CD8-positive, alpha-beta memory T cell (primary cell): Measurements from ENCODE around the gene C1orf35. TPM values are rescaled to one million over a fixed set of nuclear protein-coding genes. Genes with fewer than 3 reads are reported as not detected.

Experiments used
- CTCF ChIA-PET: fragments of 350-600 bp; sonication (Branson Sonifier 250); formaldehyde crosslinking; loops from one replicate; lab custom pipeline; 2021; ENCODE audit warnings: antibody characterized with exemption; lab: Charles Lee
- POLR2A ChIA-PET: fragments of 350-600 bp; sonication (Branson Sonifier 250); formaldehyde crosslinking; loops from one replicate; lab custom pipeline; 2021; ENCODE audit warnings: antibody characterized with exemption; lab: Charles Lee
- DNase-seq, 5 donors: peaks; one replicate each; pipeline versions ENCODE4 v3.0.0 to v3.0.0-alpha.2; 2020 to 2022; ENCODE audit warnings: mixed read lengths in 1 of 5
- H3K27ac ChIP-seq: one replicate; pipeline ENCODE4 v1.7.0; 2013; ENCODE audit warnings: low read depth, mild to moderate bottlenecking, low read length, moderate library complexity
- H3K27me3 ChIP-seq: 2 replicates; pipeline ENCODE4 v1.7.0; 2013; ENCODE audit warnings: low read length, mild to moderate bottlenecking; ENCODE audit not compliant: insufficient read depth, poor library complexity, severe bottlenecking
- H3K36me3 ChIP-seq: 2 replicates; pipeline ENCODE4 v1.7.0; 2013; ENCODE audit warnings: mild to moderate bottlenecking, low read length, moderate library complexity; ENCODE audit not compliant: insufficient read depth
- H3K4me1 ChIP-seq: 2 replicates; pipeline ENCODE4 v1.7.0; 2013; ENCODE audit warnings: mild to moderate bottlenecking, low read length, moderate library complexity; ENCODE audit not compliant: insufficient read depth
- H3K4me3 ChIP-seq: 2 replicates; pipeline ENCODE4 v1.7.0; 2013; ENCODE audit warnings: mild to moderate bottlenecking, low read length
- H3K9me3 ChIP-seq: 2 replicates; pipeline ENCODE4 v1.7.0; 2013; ENCODE audit warnings: mild to moderate bottlenecking, low read length
- H3K27ac Mint-ChIP-seq, 8 donors: one replicate each; pipeline ENCODE4 v1.8.0; 2020 to 2021; ENCODE audit warnings: mixed read lengths in 8 of 8, mild to moderate bottlenecking in 6 of 8, inconsistent platforms in 3 of 8, moderate library complexity in 3 of 8
- H3K27me3 Mint-ChIP-seq, 2 donors: one replicate each; pipeline ENCODE4 v1.8.0; 2020 to 2021; ENCODE audit warnings: mixed read lengths in 2 of 2, mild to moderate bottlenecking in 1 of 2, moderate library complexity in 1 of 2
- H3K36me3 Mint-ChIP-seq, 3 donors: one replicate each; pipeline ENCODE4 v1.8.0; 2020 to 2021; ENCODE audit warnings: mixed read lengths in 3 of 3, inconsistent platforms in 1 of 3, mild to moderate bottlenecking in 1 of 3
- H3K4me1 Mint-ChIP-seq, 3 donors: one replicate each; pipeline ENCODE4 v1.8.0; 2020 to 2021; ENCODE audit warnings: mixed read lengths in 3 of 3, inconsistent platforms in 1 of 3, mild to moderate bottlenecking in 1 of 3
- H3K4me3 Mint-ChIP-seq, 7 donors: one replicate each; pipeline ENCODE4 v1.8.0; 2020 to 2021; ENCODE audit warnings: mixed read lengths in 7 of 7, mild to moderate bottlenecking in 6 of 7, moderate library complexity in 4 of 7, inconsistent platforms in 2 of 7
- H3K9me3 Mint-ChIP-seq, 5 donors: one replicate each; pipeline ENCODE4 v1.8.0; 2020 to 2022; ENCODE audit warnings: mixed read lengths in 5 of 5, mild to moderate bottlenecking in 3 of 5, moderate library complexity in 2 of 5, inconsistent platforms in 1 of 5
- polyA plus RNA-seq: library from polyadenylated mRNA; unstranded; fragments of 300-500 nt; fragmentation: Illumina TruSeq; gene quantifications from one replicate; pipeline ENCODE4 v1.2.3, GENCODE V29; 2021
- total RNA-seq, 2 experiments: library from RNA; stranded (reverse); gene quantifications; one replicate each; pipeline ENCODE4 v1.2.3, GENCODE V29; 2021

C1orf35 gene
- total and polyA plus RNA-seq, 3 experiments from 2014 or later, result 21.4 to 29.2 (median 28.7) TPM

DNA sequence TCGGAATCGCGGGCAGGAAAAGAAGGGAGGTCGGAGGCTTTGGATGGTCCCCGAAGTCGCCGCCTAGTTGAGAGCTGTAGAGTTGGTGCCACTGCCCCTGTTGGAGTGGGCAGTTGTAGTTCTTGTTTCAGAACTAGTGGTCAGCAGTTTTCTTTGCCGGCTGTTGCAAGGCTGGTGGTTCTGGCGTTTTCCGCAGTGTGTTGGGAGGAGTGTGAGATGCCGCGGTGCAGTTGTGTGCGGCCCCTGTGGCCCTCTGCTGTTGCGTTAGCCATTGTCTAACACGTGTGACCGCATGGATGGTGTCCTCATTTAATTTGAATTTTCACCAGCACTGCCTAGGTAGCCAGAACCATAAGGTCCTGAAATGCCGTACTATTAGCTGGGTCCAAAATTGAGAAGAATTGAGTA is 19.2 kb downstream of the C1orf35 start:
- Mint-ChIP-seq H3K4me3 (peak overlapping the region; percentile 94 to 98 (median 96)), H3K27me3 (peaks cover 0 to 2% of the 10 kb centered on the region in 2 donors), H3K4me1 (peaks cover 58 to 74% (median 63%) of the 10 kb centered on the region in 3 donors), H3K27ac (peak overlapping the region; percentile 92 to 99 (median 98)), H3K9me3 (no peaks in the 10 kb centered on the region), H3K36me3 (peaks cover 0 to 38% (median 8%) of the 10 kb centered on the region in 3 donors)
- peaks cover 61% of the 10 kb centered on the region for H3K4me1 ChIP-seq
- POLR2A ChIA-PET, result interaction anchor here (0.9 to 1.3 kb wide), 2 partner anchors 15 to 56 kb away, joined by 3 read pairs; partner anchors contain the start of gene GUK1
- no peak for DNase-seq
- no peaks in the 10 kb centered on the region for H3K27me3 ChIP-seq
- H3K27ac ChIP-seq, result peak overlapping the region; percentile 96
- peaks cover 6% of the 10 kb centered on the region for H3K36me3 ChIP-seq
- no peaks in the 10 kb centered on the region for H3K9me3 ChIP-seq
- CTCF ChIA-PET, result interaction anchor here (1.6 to 1.8 kb wide), 2 partner anchors 15 to 18 kb away, joined by 4 to 5 read pairs; no protein-coding TSS in a partner anchor
- H3K4me3 ChIP-seq, result peak overlapping the region; percentile 94

DNA sequence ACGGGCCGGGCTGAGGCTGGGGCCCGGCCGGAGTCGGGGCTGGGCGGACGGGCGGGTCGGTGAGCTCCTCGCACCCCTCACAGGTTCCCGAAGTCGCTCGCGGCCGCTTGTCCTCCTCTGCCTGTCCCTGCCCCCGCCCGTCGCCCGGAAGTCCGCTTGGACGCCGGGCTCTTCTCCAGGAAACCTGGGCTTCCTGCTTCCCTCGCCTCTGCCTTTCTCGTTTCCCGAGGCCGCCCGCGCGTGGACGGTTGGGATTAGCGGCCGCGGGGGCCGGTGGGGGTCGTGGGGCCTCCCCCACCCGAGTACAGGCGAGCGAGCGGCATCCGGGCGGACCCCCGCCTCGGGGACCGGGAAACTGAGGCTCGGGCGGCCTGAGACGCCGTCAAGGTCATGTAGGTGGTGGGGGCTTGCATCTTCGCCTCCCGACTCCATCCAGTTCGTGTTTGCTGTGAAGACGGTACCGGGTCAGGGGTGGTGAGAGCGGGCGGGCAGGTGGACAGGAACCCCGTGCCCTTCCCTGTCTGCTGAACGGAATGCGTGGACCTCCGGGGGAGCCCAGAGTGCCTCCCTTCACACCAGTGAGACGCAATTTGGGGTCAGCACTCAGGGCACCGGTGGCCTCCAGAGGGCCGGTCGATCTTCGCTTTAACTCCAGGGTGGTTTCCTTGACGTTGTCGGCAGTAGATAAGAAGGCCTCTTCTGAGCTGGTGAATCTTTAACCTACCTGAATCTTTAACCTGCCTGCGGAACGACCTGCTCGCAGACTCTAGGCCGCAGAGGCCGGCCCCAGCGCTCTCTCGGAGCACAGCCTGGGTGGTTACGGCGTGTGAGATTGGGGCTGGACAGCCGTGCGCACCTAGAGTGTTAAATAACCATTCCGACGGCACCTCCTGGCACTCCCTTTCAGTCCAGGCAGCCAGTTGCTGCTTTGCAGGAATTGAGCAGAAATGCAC is 19.9 kb downstream of the C1orf35 start:
- Histone ChIP-seq H3K9me3 (no peaks in the 10 kb centered on the region), H3K4me1 (peaks cover 54% of the 10 kb centered on the region), H3K36me3 (peaks cover 6% of the 10 kb centered on the region), H3K27me3 (no peaks in the 10 kb centered on the region), H3K27ac (peak overlapping the region; percentile 96), H3K4me3 (peak overlapping the region; percentile 94)
- no peaks in the 10 kb centered on the region for H3K9me3 Mint-ChIP-seq
- POLR2A ChIA-PET, result interaction anchor here (0.5 to 2.0 kb wide), 6 partner anchors 15 to 403 kb away, joined by 3 to 17 read pairs (median 4); partner anchors contain the start of genes C1orf35, GUK1 and MRPL55
- peaks cover 51 to 71% (median 56%) of the 10 kb centered on the region in 3 donors for H3K4me1 Mint-ChIP-seq
- CTCF ChIA-PET, result interaction anchor here (1.1 to 1.8 kb wide), 6 partner anchors 16 to 84 kb away, joined by 3 to 5 read pairs (median 4); partner anchors contain the start of gene IBA57
- H3K27me3 Mint-ChIP-seq, result no peaks in the 10 kb centered on the region
- H3K27ac Mint-ChIP-seq, result peak overlapping the region; percentile 92 to 99 (median 98)
- peaks cover 0 to 33% (median 8%) of the 10 kb centered on the region in 3 donors for H3K36me3 Mint-ChIP-seq
- H3K4me3 Mint-ChIP-seq, result peak overlapping the region; percentile 94 to 98 (median 96)
- peak in 3 of 5 donors; percentile 42 to 66 (median 48) for DNase-seq

DNA sequence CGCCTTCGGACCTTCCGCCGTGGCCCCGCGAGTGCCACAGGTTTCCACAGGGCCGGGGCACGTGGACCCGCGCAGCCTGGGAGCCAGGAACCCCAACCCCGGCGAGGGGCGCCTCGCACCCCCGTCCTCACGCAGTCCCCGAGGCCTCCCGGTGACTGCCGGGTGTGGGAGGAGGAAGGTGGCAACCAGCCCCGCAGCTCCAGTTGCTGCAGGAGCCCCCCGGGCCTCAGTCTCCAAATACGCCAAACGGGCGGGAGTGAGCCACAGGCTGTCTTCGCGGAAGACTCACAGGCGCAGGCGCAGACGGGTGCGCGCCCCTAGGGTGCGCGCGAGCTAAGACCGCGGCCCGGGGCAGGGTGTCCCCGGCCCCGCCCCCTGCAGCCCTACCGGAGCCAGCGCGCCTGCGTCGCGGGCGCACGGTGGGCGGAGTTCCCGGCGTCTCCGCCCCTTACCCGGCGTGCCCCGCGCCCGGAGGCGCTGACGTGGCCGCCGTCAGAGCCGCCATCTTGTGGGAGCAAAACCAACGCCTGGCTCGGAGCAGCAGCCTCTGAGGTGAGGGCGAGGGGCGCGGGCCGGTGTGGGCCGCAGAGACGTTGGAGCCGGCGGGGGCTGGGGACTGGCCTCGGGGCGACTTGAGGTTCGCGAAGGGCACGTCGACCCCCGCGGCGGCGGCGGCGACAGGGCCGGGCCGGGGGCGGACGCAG is 20.8 kb downstream of the C1orf35 start, which contains the start of gene ARF1:
Gene ARF1 (plus strand): TSS at position 495 of the 704 bp plus-strand sequence. CDS start 14,407 bp downstream, outside the sequence.
- Mint-ChIP-seq H3K4me3 (peak within 1 kb of the TSS; percentile 94 to 98 (median 96)), H3K9me3 (no peaks in the 10 kb centered on the region), H3K27ac (peak within 1 kb of the TSS; percentile 92 to 99 (median 98)), H3K4me1 (peaks cover 45 to 67% (median 48%) of the 10 kb centered on the region in 3 donors), H3K36me3 (peaks cover 0 to 27% (median 3%) of the 10 kb centered on the region in 3 donors), H3K27me3 (no peaks in the 10 kb centered on the region)
- Histone ChIP-seq H3K9me3 (no peaks in the 10 kb centered on the region), H3K4me1 (peaks cover 46% of the 10 kb centered on the region), H3K27me3 (no peaks in the 10 kb centered on the region), H3K36me3 (peaks cover 6% of the 10 kb centered on the region), H3K4me3 (peak within 1 kb of the TSS; percentile 94), H3K27ac (peak within 1 kb of the TSS; percentile 96)
- peak; percentile 89 to 97 (median 95) for DNase-seq
- ChIA-PET CTCF (interaction anchor here (0.7 to 1.4 kb wide), 5 partner anchors 20 to 320 kb away, joined by 3 to 5 read pairs (median 4); partner anchors contain the start of gene IBA57), POLR2A (interaction anchor here (0.5 to 2.0 kb wide), 7 partner anchors 14 to 404 kb away, joined by 3 to 17 read pairs (median 4); partner anchors contain the start of genes C1orf35, GUK1 and MRPL55)

DNA sequence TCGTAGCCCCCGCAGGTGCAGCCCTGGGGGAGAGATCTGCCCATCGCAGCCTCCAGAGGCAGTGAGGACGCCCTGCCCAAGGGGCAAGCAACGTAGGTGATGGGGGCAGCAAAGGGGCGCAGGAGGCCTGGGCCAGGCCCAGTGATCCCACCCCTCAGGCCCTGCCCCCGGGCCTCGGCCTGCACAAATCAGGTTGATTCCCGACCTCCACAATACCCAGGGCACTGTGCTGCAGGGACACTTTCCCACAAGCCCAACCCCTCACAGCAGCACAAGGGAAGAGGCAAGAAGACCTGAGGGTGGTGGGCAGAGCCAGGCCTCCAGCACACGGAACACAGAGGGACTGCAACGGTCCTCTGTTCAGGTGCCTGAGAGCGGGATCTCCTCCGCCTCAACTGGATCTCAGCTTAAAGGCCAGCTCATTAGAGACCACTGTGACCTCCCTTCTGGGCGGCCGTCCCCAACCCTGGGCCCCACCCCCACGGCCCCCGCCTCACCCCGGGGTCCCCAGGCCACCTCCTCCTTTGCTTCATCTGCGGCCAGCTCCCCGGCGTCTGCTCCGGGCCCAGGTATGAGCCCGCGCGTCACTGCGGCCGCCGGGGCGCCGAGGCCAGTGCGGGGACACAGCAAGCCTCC is 21.4 kb downstream of the C1orf35 start:
- DNase-seq, result peak in 1 of 5 donors; percentile 60
- POLR2A ChIA-PET, result interaction anchor here (0.5 to 2.0 kb wide), 6 partner anchors 15 to 405 kb away, joined by 3 to 17 read pairs (median 4); partner anchors contain the start of genes C1orf35, GUK1 and MRPL55
- peaks cover 39 to 63% (median 41%) of the 10 kb centered on the region in 3 donors for H3K4me1 Mint-ChIP-seq

DNA sequence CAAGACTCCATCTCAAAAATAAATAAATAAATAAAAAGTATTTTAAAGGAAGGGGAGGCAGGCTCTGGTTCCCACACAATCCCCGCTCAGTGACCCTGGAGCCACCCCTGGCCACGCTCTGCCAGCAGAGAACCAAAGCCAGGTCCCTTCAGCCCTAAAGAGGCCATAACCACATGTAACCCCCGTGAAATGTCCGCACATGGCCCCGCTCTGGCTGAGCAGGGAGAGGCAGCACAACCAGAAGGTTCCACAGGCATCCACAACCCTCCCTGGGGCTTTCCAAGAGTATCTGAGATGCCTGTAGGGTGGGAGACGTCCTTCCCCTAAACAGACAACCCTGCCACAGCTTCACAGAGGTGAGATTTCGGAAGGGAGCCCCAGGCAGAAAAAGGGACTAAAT is 22.0 kb downstream of the C1orf35 start:
- Mint-ChIP-seq H3K27ac (peak overlapping the region in 6 of 8 donors; percentile 61 to 84 (median 73)), H3K36me3 (peaks cover 0 to 24% (median 3%) of the 10 kb centered on the region in 3 donors), H3K4me1 (peaks cover 36 to 57% (median 37%) of the 10 kb centered on the region in 3 donors), H3K27me3 (no peaks in the 10 kb centered on the region), H3K9me3 (no peaks in the 10 kb centered on the region), H3K4me3 (peak overlapping the region; percentile 76 to 97 (median 86))
- Histone ChIP-seq H3K36me3 (peaks cover 6% of the 10 kb centered on the region), H3K27me3 (no peaks in the 10 kb centered on the region), H3K27ac (peak overlapping the region; percentile 96), H3K9me3 (no peaks in the 10 kb centered on the region), H3K4me3 (peak overlapping the region; percentile 82), H3K4me1 (peaks cover 33% of the 10 kb centered on the region)
- DNase-seq, result peak in 1 of 5 donors; percentile 46
- ChIA-PET POLR2A (no interaction called here), CTCF (no interaction called here)

More for the DNA sequence above, 21.4 kb downstream of the C1orf35 start:
- Mint-ChIP-seq H3K36me3 (peaks cover 0 to 27% (median 3%) of the 10 kb centered on the region in 3 donors), H3K27me3 (no peaks in the 10 kb centered on the region), H3K4me3 (peak overlapping the region; percentile 76 to 97 (median 86)), H3K9me3 (no peaks in the 10 kb centered on the region), H3K27ac (peak overlapping the region in 7 of 8 donors; percentile 43 to 92 (median 61))
- H3K36me3 ChIP-seq, result peaks cover 6% of the 10 kb centered on the region
- H3K27me3 ChIP-seq, result no peaks in the 10 kb centered on the region
- H3K27ac ChIP-seq, result peak overlapping the region; percentile 96
- peak overlapping the region; percentile 82 for H3K4me3 ChIP-seq
- no peaks in the 10 kb centered on the region for H3K9me3 ChIP-seq
- CTCF ChIA-PET, result interaction anchor here (0.7 to 1.4 kb wide), 5 partner anchors 20 to 320 kb away, joined by 3 to 5 read pairs (median 4); partner anchors contain the start of gene IBA57
- H3K4me1 ChIP-seq, result peaks cover 39% of the 10 kb centered on the region

DNA sequence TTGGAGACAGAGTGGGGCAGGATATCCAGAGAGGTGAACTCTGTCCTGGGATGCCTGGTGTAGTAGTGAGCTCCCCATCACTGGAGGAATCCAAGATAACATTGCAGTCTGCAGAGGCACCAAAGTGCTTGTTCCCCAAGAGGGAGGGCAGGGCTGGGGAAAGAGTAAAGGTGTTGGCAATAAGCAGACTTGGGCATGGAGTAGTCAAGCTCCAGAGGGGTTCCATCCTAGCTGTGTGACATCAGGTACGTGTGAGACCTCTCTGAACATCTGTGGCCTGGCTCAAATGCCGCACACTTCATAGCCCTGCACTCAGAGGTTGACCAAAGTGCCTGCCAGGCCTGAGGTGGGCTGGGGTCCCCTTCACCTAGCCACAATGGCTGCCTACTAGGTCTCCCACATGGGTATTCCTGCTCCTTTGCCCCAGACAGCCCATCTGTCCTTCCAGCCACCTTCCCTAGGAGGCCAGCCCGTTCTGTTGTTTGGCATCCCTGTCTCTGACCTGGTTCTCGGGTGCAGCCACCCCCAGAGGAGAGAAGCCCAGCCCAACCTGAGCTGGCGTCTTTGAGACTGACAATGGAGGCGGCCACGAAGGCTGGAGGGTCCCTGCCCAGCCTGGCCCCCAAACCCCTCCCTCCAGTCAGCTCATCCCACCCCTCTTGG is 23.4 kb downstream of the C1orf35 start:
- DNase-seq, result peak in 1 of 5 donors; percentile 41
- H3K4me1 ChIP-seq, result peaks cover 19% of the 10 kb centered on the region
- H3K4me3 ChIP-seq, result no peak overlapping the region
- H3K9me3 ChIP-seq, result no peaks in the 10 kb centered on the region
- peaks cover 6% of the 10 kb centered on the region for H3K36me3 ChIP-seq
- no peaks in the 10 kb centered on the region for H3K9me3 Mint-ChIP-seq
- no peak overlapping the region for H3K27ac ChIP-seq
- peaks cover 23 to 43% (median 23%) of the 10 kb centered on the region in 3 donors for H3K4me1 Mint-ChIP-seq
- ChIA-PET CTCF (no interaction called here), POLR2A (no interaction called here)
- no peaks in the 10 kb centered on the region for H3K27me3 ChIP-seq
- peak overlapping the region in 4 of 8 donors; percentile 7 to 81 (median 68) for H3K27ac Mint-ChIP-seq
- H3K27me3 Mint-ChIP-seq, result no peaks in the 10 kb centered on the region
- H3K36me3 Mint-ChIP-seq, result peaks cover 0 to 16% (median 0%) of the 10 kb centered on the region in 3 donors
- H3K4me3 Mint-ChIP-seq, result peak overlapping the region in 5 of 7 donors; percentile 40 to 66 (median 55)
